ENCODE data around the gene SNX11. TPM values are rescaled to one million over a fixed set of nuclear protein-coding genes. Genes with fewer than 3 reads are reported as not detected.

Gene SNX11
- 16.8 and 19.4 TPM in 2 replicates for total RNA-seq
- long read RNA-seq, transcript SNX11-201 (7 exons, 2,315 nt) = major isoform, 59 of 115 reads
- long read RNA-seq, transcript SNX11-210 (7 exons, 1,282 nt) = minor isoform, 6 of 115 reads
- long read RNA-seq, transcript SNX11-202 (8 exons, 2,733 nt) = minor isoform, 10 of 115 reads
- long read RNA-seq, partial matches to known transcripts = 3 of 115 reads
- long read RNA-seq, other reads (novel, unspliced or antisense) = 34 of 115 reads

GRCh38 chr17:48107137-48108055 lies at the start of gene SNX11:
SNX11 (plus strand) TSS chr17:48107766; CDS start chr17:48112044, 4,278 bp downstream.
- no peak for TF ChIP-seq CTCF (IDR thresholded peaks at IDR 0.05; ENCODE audit: unreplicated experiment)

GRCh38 chr17:48058393-48059124 lies 49.0 kb upstream of the SNX11 start:
- no peak for DNase-seq (ENCODE audit: low spot score, unreplicated experiment)
- Mint-ChIP-seq H3K4me3 (ENCODE audit: low read depth) (no peak overlapping the region), H3K9me3 (ENCODE audit: low read depth) (no peaks in the 10 kb centered on the region), H3K27me3 (no peaks in the 10 kb centered on the region), H3K4me1 (ENCODE audit: low read depth) (peaks cover 16% of the 10 kb centered on the region), H3K27ac (peak overlapping the region; percentile 71), H3K36me3 (ENCODE audit: insufficient read depth) (peaks cover 21% of the 10 kb centered on the region)
- TF ChIP-seq CTCF (IDR thresholded peaks at IDR 0.05; ENCODE audit: unreplicated experiment) = no peak

More at GRCh38 chr17:48107137-48108055, at the start of gene SNX11:
- Mint-ChIP-seq H3K27ac (peak within 1 kb of the TSS; percentile 94), H3K4me1 (ENCODE audit: low read depth) (peaks cover 14% of the 10 kb centered on the region), H3K36me3 (ENCODE audit: insufficient read depth) (peaks cover 1% of the 10 kb centered on the region), H3K9me3 (ENCODE audit: low read depth) (no peaks in the 10 kb centered on the region), H3K4me3 (ENCODE audit: low read depth) (peak within 1 kb of the TSS; percentile 89), H3K27me3 (no peaks in the 10 kb centered on the region)
- peak; percentile 92 for DNase-seq (ENCODE audit: low spot score, unreplicated experiment)

GRCh38 chr17:48059125-48059668 lies 48.4 kb upstream of the SNX11 start:
- Mint-ChIP-seq H3K36me3 (ENCODE audit: insufficient read depth) (peaks cover 21% of the 10 kb centered on the region), H3K4me3 (ENCODE audit: low read depth) (no peak overlapping the region)

GRCh38 chr17:48060249-48060648 lies 47.3 kb upstream of the SNX11 start:
- Mint-ChIP-seq H3K4me1 (ENCODE audit: low read depth) (peaks cover 8% of the 10 kb centered on the region), H3K27ac (no peak overlapping the region), H3K9me3 (ENCODE audit: low read depth) (no peaks in the 10 kb centered on the region), H3K4me3 (ENCODE audit: low read depth) (no peak overlapping the region), H3K27me3 (no peaks in the 10 kb centered on the region), H3K36me3 (ENCODE audit: insufficient read depth) (peaks cover 21% of the 10 kb centered on the region)
- no peak for TF ChIP-seq CTCF (IDR thresholded peaks at IDR 0.05; ENCODE audit: unreplicated experiment)
- no peak for DNase-seq (ENCODE audit: low spot score, unreplicated experiment)

More at GRCh38 chr17:48059125-48059668, 48.4 kb upstream of the SNX11 start:
- Mint-ChIP-seq H3K27me3 (no peaks in the 10 kb centered on the region), H3K27ac (no peak overlapping the region), H3K4me1 (ENCODE audit: low read depth) (peaks cover 12% of the 10 kb centered on the region), H3K9me3 (ENCODE audit: low read depth) (no peaks in the 10 kb centered on the region)
- TF ChIP-seq CTCF (IDR thresholded peaks at IDR 0.05; ENCODE audit: unreplicated experiment) = no peak
- DNase-seq (ENCODE audit: low spot score, unreplicated experiment) = no peak

- Mint-ChIP-seq H3K4me1 (ENCODE audit: low read depth) (peaks cover 1% of the 10 kb centered on the region), H3K36me3 (ENCODE audit: insufficient read depth) (peaks cover 14% of the 10 kb centered on the region)
Measured at GRCh38 chr17:48062273-48062672, 45.3 kb upstream of the SNX11 start.

More at GRCh38 chr17:48062273-48062672, 45.3 kb upstream of the SNX11 start:
- Mint-ChIP-seq H3K9me3 (ENCODE audit: low read depth) (no peaks in the 10 kb centered on the region), H3K4me3 (ENCODE audit: low read depth) (no peak overlapping the region), H3K27me3 (no peaks in the 10 kb centered on the region), H3K27ac (no peak overlapping the region)
- TF ChIP-seq CTCF (IDR thresholded peaks at IDR 0.05; ENCODE audit: unreplicated experiment) = no peak
- DNase-seq (ENCODE audit: low spot score, unreplicated experiment) = no peak

Data from progenitor cell of endocrine pancreas (in vitro differentiated cells).